MCF 10A (cell line): ENCODE data around the gene EIF4A3. TPM values are rescaled to one million over a fixed set of nuclear protein-coding genes. Genes with fewer than 3 reads are reported as not detected.
A peak's percentile ranks its signal among the peaks of the same experiment; 100 is the strongest.

Experiments used
- BruUV-seq: library from RNA; stranded (reverse); fragments of 400-500 nt; replicated peaks from 2 replicates; lab custom pipeline; 2021; lab: Mats Ljungman, UMichigan
- CTCF ChIA-PET: fragments of 300-600 bp; sonication (Branson Sonifier 250); formaldehyde crosslinking; extraction: SDS; loops from one replicate; lab custom pipeline; 2021; ENCODE audit warnings: antibody characterized with exemption, inconsistent platforms; lab: Yijun Ruan, JAX
- POLR2A ChIA-PET: fragments of 300-600, 350-650 bp; sonication (Branson Sonifier 250); formaldehyde crosslinking; extraction: SDS; loops from one replicate; lab custom pipeline; 2020; ENCODE audit warnings: antibody characterized with exemption, inconsistent platforms; lab: Yijun Ruan, JAX
- DNase-seq: peaks from one replicate; pipeline ENCODE4 v3.0.0-alpha.2; 2018; ENCODE audit not compliant: unreplicated experiment
- H3K27ac Mint-ChIP-seq: one replicate; pipeline ENCODE4 v1.8.0; 2022; ENCODE audit warnings: mild to moderate bottlenecking, low read depth, mixed read lengths; ENCODE audit not compliant: unreplicated experiment
- H3K27me3 Mint-ChIP-seq: one replicate; pipeline ENCODE4 v1.8.0; 2022; ENCODE audit warnings: mixed read lengths; ENCODE audit not compliant: insufficient read depth, unreplicated experiment
- H3K36me3 Mint-ChIP-seq: one replicate; pipeline ENCODE4 v1.8.0; 2022; ENCODE audit warnings: mild to moderate bottlenecking, moderate library complexity, mixed read lengths; ENCODE audit not compliant: insufficient read depth, unreplicated experiment
- H3K4me1 Mint-ChIP-seq: one replicate; pipeline ENCODE4 v1.8.0; 2022; ENCODE audit warnings: mixed read lengths; ENCODE audit not compliant: insufficient read depth, unreplicated experiment
- H3K4me3 Mint-ChIP-seq: one replicate; pipeline ENCODE4 v1.8.0; 2022; ENCODE audit warnings: mild to moderate bottlenecking, moderate library complexity, mixed read lengths; ENCODE audit not compliant: unreplicated experiment
- H3K9me3 Mint-ChIP-seq: one replicate; pipeline ENCODE4 v1.8.0; 2022; ENCODE audit warnings: mixed read lengths; ENCODE audit not compliant: unreplicated experiment
- intact Hi-C: fragments of 100-400 bp; cut with micrococcal nuclease; formaldehyde crosslinking; loops from 2 replicates; pipeline ENCODE4 v1.14.1; 2022
- total RNA-seq: library from RNA; stranded (reverse); gene quantifications from 2 replicates; pipeline ENCODE4 v1.2.3, GENCODE V29; 2022
- TF ChIP-seq, protein P1 (sequence below): fragments of 200-600 bp; IDR thresholded peaks from one replicate; pipeline ENCODE4 v1.8.0; 2022; ENCODE audit warnings: antibody characterized with exemption, mild to moderate bottlenecking; ENCODE audit not compliant: unreplicated experiment

Gene EIF4A3
- total RNA-seq, 1 experiment from 2014 or later = 87.0 TPM

DNA sequence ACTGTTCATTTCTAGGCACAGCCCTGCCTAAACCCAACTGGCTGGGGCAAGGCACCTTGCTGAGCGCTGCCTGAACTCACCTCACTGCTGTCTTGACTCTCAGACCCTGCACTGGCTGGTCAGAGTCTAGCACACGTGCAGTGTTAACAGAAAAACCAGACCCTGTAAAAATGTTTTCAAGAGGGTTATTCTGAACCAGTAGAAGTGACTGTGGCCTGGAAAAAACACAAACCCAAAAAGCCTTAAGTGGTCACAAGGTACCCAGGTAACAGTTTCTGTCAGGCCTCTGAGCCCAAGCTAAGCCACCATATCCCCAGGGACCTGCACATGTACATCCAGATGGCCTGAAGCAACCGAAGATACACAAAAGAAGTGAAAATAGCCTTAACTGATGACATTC, 6.1 kb upstream of the EIF4A3 start:
- ChIA-PET POLR2A (no interaction called here), CTCF (no interaction called here)
- BruUV-seq = no TSS peak
- H3K9me3 Mint-ChIP-seq = no peaks in the 10 kb centered on the region
- no peak for DNase-seq
- intact Hi-C loops = no loop called here
- H3K4me1 Mint-ChIP-seq = peaks cover 7% of the 10 kb centered on the region
- H3K27ac Mint-ChIP-seq = no peak overlapping the region
- peaks cover 13% of the 10 kb centered on the region for H3K36me3 Mint-ChIP-seq
- no peaks in the 10 kb centered on the region for H3K27me3 Mint-ChIP-seq
- H3K4me3 Mint-ChIP-seq = no peak overlapping the region
- TF ChIP-seq, protein P1, sequence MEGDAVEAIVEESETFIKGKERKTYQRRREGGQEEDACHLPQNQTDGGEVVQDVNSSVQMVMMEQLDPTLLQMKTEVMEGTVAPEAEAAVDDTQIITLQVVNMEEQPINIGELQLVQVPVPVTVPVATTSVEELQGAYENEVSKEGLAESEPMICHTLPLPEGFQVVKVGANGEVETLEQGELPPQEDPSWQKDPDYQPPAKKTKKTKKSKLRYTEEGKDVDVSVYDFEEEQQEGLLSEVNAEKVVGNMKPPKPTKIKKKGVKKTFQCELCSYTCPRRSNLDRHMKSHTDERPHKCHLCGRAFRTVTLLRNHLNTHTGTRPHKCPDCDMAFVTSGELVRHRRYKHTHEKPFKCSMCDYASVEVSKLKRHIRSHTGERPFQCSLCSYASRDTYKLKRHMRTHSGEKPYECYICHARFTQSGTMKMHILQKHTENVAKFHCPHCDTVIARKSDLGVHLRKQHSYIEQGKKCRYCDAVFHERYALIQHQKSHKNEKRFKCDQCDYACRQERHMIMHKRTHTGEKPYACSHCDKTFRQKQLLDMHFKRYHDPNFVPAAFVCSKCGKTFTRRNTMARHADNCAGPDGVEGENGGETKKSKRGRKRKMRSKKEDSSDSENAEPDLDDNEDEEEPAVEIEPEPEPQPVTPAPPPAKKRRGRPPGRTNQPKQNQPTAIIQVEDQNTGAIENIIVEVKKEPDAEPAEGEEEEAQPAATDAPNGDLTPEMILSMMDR = no peak

DNA sequence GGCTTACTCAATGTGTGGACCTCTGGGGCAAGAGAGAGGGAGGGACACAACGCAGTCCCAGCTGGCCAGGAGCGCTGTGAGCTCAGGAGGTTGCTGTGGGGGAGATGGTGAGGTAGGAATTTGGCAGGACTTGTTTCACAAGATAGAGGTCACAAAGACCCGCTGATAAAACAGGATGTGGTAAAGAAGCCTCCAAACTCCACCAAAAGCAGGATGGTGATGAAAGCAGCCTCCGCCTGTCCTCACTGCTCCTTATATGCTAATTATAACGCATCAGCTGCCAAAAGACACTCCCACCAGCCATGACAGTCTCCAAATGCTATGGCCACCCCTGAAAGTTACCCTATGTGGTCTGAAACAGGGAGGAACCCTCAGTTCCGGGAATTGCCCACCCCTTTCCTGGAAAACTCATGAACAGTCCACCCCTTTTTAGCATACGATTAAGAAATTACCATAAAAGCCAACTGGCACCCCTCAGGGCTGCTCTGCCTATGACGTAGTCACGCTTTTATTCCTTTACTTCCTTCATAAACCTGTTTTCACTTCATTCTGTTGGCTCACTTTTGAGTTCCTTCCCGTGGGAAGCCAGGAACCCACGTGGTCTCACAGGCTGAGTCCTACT, 5.3 kb upstream of the EIF4A3 start:
- TF ChIP-seq, protein P1 = no peak

DNA sequence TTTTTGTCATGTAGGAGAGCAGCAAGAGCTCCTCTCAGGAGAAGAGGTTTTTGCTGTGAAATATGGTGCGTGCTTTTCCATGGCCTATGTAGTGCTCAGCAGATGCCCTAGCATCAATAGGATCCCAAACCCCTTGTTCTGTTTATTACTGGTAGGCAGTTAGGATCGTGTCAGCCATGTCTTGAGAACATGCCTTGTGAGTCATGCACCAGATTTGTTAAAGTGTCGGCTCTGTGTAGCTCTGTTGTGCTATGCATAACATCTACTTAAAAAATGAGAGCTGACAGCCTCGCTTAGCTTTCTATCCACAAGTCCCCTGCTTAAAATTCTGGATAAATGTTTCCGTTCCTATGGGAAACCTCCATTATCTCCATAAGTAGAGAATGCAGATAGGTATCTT, 4.4 kb upstream of the EIF4A3 start:
- intact Hi-C loops = no loop called here
- BruUV-seq = no TSS peak
- peaks cover 7% of the 10 kb centered on the region for H3K4me1 Mint-ChIP-seq
- H3K9me3 Mint-ChIP-seq = no peaks in the 10 kb centered on the region
- H3K27ac Mint-ChIP-seq = no peak overlapping the region
- H3K36me3 Mint-ChIP-seq = peaks cover 16% of the 10 kb centered on the region
- H3K27me3 Mint-ChIP-seq = no peaks in the 10 kb centered on the region
- peak; percentile 20 for DNase-seq
- TF ChIP-seq, protein P1 = no peak
- ChIA-PET CTCF (interaction anchor here (1.0 kb wide), 1 partner anchor 44 kb away, joined by 3 read pairs; no protein-coding TSS in a partner anchor), POLR2A (interaction anchor here (0.6 kb wide), 1 partner anchor 46 kb away, joined by 3 read pairs; no protein-coding TSS in a partner anchor)
- H3K4me3 Mint-ChIP-seq = no peak overlapping the region

More for the DNA sequence above, 5.3 kb upstream of the EIF4A3 start:
- no peak for DNase-seq
- H3K9me3 Mint-ChIP-seq = no peaks in the 10 kb centered on the region
- ChIA-PET CTCF (interaction anchor here (1.0 kb wide), 1 partner anchor 44 kb away, joined by 3 read pairs; no protein-coding TSS in a partner anchor), POLR2A (no interaction called here)
- BruUV-seq = no TSS peak
- no peak overlapping the region for H3K4me3 Mint-ChIP-seq
- intact Hi-C loops = no loop called here
- H3K4me1 Mint-ChIP-seq = peaks cover 7% of the 10 kb centered on the region
- H3K36me3 Mint-ChIP-seq = peaks cover 16% of the 10 kb centered on the region
- H3K27me3 Mint-ChIP-seq = no peaks in the 10 kb centered on the region
- H3K27ac Mint-ChIP-seq = no peak overlapping the region

DNA sequence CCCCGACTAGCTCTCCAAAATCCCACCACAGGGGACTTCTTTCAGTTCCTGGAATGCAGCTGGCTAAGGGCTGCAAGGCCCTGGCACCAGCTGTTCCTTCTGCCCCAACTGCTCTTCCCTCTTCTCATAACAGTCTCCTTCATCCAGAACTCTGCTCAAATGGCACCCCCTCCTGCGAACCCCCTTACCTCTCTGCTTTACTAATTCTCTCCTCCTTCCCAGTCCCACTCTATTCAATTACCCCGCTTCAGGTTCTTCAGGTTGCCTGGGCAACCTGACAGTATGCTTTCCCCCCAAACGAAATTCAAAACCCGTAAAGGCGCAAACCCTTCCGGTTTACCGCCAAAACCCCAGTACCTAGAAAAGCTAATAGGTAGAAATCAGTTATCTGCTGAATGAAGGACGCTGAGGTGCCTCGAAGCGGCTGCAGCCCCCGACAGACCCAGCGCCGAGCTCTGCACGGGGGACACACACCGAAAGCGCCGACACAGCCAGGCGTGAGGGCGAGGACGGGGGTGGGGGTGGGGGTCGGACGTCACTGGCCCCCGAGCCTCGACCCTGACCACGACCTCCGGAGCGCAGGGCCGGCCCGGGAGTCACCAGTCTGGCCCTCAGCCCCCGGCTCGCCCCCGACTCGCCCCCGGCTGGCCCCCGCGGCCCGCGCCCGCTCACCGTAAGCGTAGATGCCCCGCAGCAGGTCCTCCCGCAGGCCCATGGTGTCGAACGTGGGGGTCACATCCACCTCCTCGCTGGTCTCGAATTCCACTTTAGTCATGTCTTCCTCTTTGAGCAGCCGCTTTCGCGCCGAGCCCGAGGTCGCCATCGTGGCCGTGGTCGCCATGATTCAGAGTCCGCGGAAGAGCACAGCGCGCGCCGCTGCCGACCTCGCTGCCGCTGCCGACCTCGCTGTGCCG, 550 bp downstream of the EIF4A3 start:
- TF ChIP-seq, protein P1 = no peak
- H3K4me1 Mint-ChIP-seq = peaks cover 15% of the 10 kb centered on the region
- intact Hi-C loops = loop anchor here (2.0 to 5.0 kb wide), 2 partner anchors 40 to 106 kb away; no protein-coding TSS in a partner anchor
- peak; percentile 6 for DNase-seq
- POLR2A ChIA-PET = interaction anchor here (0.6 to 2.3 kb wide), 15 partner anchors 13 to 803 kb away, joined by 3 to 20 read pairs (median 5); partner anchors contain the start of genes GAA and RNF213
- H3K9me3 Mint-ChIP-seq = no peaks in the 10 kb centered on the region
- CTCF ChIA-PET = interaction anchor here (0.7 to 2.2 kb wide), 7 partner anchors 19 to 1953 kb away, joined by 3 to 14 read pairs (median 5); partner anchors contain the start of gene GAA
- no TSS peak for BruUV-seq
- H3K27ac Mint-ChIP-seq = peak overlapping the region; percentile 62
- H3K4me3 Mint-ChIP-seq = peak overlapping the region; percentile 84
- H3K36me3 Mint-ChIP-seq = peaks cover 54% of the 10 kb centered on the region
- no peaks in the 10 kb centered on the region for H3K27me3 Mint-ChIP-seq
